ENCODE measurements around the gene MALL. TPM values are rescaled to one million over a fixed set of nuclear protein-coding genes. Genes with fewer than 3 reads are reported as not detected.

Gene MALL
- total and polyA plus RNA-seq, 2 of the 13 experiments (the other 11 are each of a cell fraction or from before 2014, with no cell fraction given), result not detected

GRCh38 chr2:110149330-110150220 is 34.0 kb upstream of the MALL start (continued):
- TF ChIP-seq GRHL1 (CRISPR knock-in tag; conservative IDR thresholded peaks at IDR 0.05) (no peak), AKNA (CRISPR knock-in tag; IDR thresholded peaks at IDR 0.05; ENCODE audit: borderline replicate concordance) (no peak), PHF21A (CRISPR knock-in tag; IDR thresholded peaks at IDR 0.05) (no peak), MAFF (IDR thresholded peaks at IDR 0.05; ENCODE audit: low read depth, low read length) (peak; percentile 61), JDP2 (CRISPR knock-in tag; IDR thresholded peaks at IDR 0.05; ENCODE audit: borderline replicate concordance) (no peak)
